ENCODE data around the gene CATSPER3. TPM values are rescaled to one million over a fixed set of nuclear protein-coding genes. Genes with fewer than 3 reads are reported as not detected.

The CATSPER3 gene
- total and polyA plus RNA-seq, 2 of the 8 experiments (the other 6 are each of a cell fraction or from before 2014, with no cell fraction given) = 0.62 TPM; not detected in 1

GRCh38 chr5:134937526-134937925 is 30.2 kb upstream of the CATSPER3 start:
- no peaks in the 10 kb centered on the region for H3K79me2 ChIP-seq (ENCODE audit: control insufficient read depth in 1 of 2, insufficient read depth in 2 of 2, low read length in 2 of 2)
- no peak overlapping the region for H3K23ac ChIP-seq (ENCODE audit: insufficient read length)
- no peak overlapping the region for H3K4me2 ChIP-seq (ENCODE audit: insufficient read depth in 1 of 2, low read depth in 2 of 2, low read length in 2 of 2)
- H2BK120ac ChIP-seq (replicated peaks; ENCODE audit: low read depth, low read length) = no peak overlapping the region
- no peak overlapping the region for H2BK15ac ChIP-seq (ENCODE audit: low read length)
- TF ChIP-seq HDAC6 (IDR thresholded peaks at IDR 0.05; ENCODE audit: low read depth, low read length) = no peak
- no peak for TF ChIP-seq RNF2 (IDR thresholded peaks at IDR 0.05; ENCODE audit: borderline replicate concordance, low read depth, low read length, missing control alignments, poor library complexity, severe bottlenecking)
- TF ChIP-seq CHD1 (IDR thresholded peaks at IDR 0.05; ENCODE audit: low read depth, low read length) = no peak
- TF ChIP-seq RXRA (IDR thresholded peaks at IDR 0.05; ENCODE audit: insufficient read depth, low read depth, low read length) = no peak
- TF ChIP-seq BCL11A (IDR thresholded peaks at IDR 0.05; ENCODE audit: low read depth in 2 of 2, low read length in 2 of 2) = no peak
- TF ChIP-seq SP4 (IDR thresholded peaks at IDR 0.05; ENCODE audit: low read length) = no peak
- no peak overlapping the region for H2BK5ac ChIP-seq (ENCODE audit: low read depth, low read length)
- WGBS, 2 experiments (ENCODE audit: extremely low coverage in 1 of 2, insufficient coverage in 1 of 2, insufficient read length in 1 of 2, insufficient replicate concordance in 2 of 2, low coverage in 1 of 2, low lambda C conversion rate in 2 of 2, missing lambda C conversion rate in 1 of 2) = 95% methylated on average over 8 of the region's 8 CpGs; no CpG with 5 or more reads in 1 of the 2 experiments
- H4K20me1 ChIP-seq (replicated peaks in 1 of 2; ENCODE audit: control insufficient read depth in 1 of 2, insufficient read depth in 2 of 2, low read length in 2 of 2) = no peaks in the 10 kb centered on the region
- H4K91ac ChIP-seq (replicated peaks; ENCODE audit: insufficient read length, low read length) = no peak overlapping the region
- no peak overlapping the region for H4K8ac ChIP-seq (ENCODE audit: extremely low read depth, insufficient read depth, low read length)
- H3K27me3 ChIP-seq (replicated peaks in 1 of 4; ENCODE audit: control insufficient read depth in 3 of 4, extremely low read depth in 1 of 4, insufficient read depth in 3 of 4, low read length in 3 of 4) = no peaks in the 10 kb centered on the region
- no peak overlapping the region for H2BK12ac ChIP-seq (ENCODE audit: low read depth, low read length)
- no peak overlapping the region for H3K9ac ChIP-seq (replicated peaks in 1 of 4; ENCODE audit: extremely low read depth in 1 of 4, low read depth in 3 of 4, low read length in 3 of 4)
- H3K9me3 ChIP-seq (ENCODE audit: insufficient read depth in 2 of 2, low read depth in 1 of 2, low read length in 1 of 2) = no peaks in the 10 kb centered on the region
- DNase-seq (ENCODE audit: low read depth in 1 of 2, low spot score in 2 of 2) (no peak), FAIRE-seq (no peak)
- no peak overlapping the region for H2BK20ac ChIP-seq (ENCODE audit: low read length)
- no peak overlapping the region for H3K18ac ChIP-seq (ENCODE audit: extremely low read depth, low read length)
- H3K27ac ChIP-seq (ENCODE audit: low read depth, low read length) = no peak overlapping the region
- H2AK5ac ChIP-seq (ENCODE audit: low read depth, low read length) = no peak overlapping the region
- no peak overlapping the region for H3K4me3 ChIP-seq (ENCODE audit: extremely low read depth in 1 of 4, insufficient read depth in 2 of 4, low read depth in 3 of 4, low read length in 4 of 4)
- H2AFZ ChIP-seq (ENCODE audit: low read length) = no peak overlapping the region
- CTCF ChIA-PET (ENCODE audit: partially characterized antibody) = interaction anchor here (1.1 to 1.9 kb wide), 2 partner anchors 17 to 254 kb away, joined by 3 to 6 read pairs; no protein-coding TSS in a partner anchor
- no peak overlapping the region for H3K4ac ChIP-seq (replicated peaks; ENCODE audit: insufficient read length, low read depth, low read length)
- no peaks in the 10 kb centered on the region for H3K79me1 ChIP-seq (ENCODE audit: low read depth, low read length)
- no peak overlapping the region for H3K56ac ChIP-seq (replicated peaks; ENCODE audit: insufficient read length, low read depth, low read length)
- no peak overlapping the region for H3K14ac ChIP-seq (ENCODE audit: insufficient read length)
- H3K23me2 ChIP-seq (ENCODE audit: low read depth, low read length) = no peaks in the 10 kb centered on the region
- H3K4me1 ChIP-seq (replicated peaks in 1 of 4; ENCODE audit: control insufficient read depth in 3 of 4, insufficient read depth in 4 of 4, low read length in 3 of 4) = no peaks in the 10 kb centered on the region
- no peak overlapping the region for H4K5ac ChIP-seq (ENCODE audit: insufficient read length, low read depth, low read length)
- peaks cover 0 to 3% (median 1%) of the 10 kb centered on the region in 4 experiments; a peak in 2 of 8 replicates for H3K36me3 ChIP-seq (ENCODE audit: control insufficient read depth in 2 of 4, insufficient read depth in 4 of 4, low read length in 3 of 4)
- POLR2A ChIA-PET (ENCODE audit: partially characterized antibody) = no interaction called here
